Stimulated activated CD4-positive, alpha-beta T cell treated with anti-CD3 and anti-CD28 coated beads, Interleukin-2, amount 100 ng/mL, for 48 hours (primary cell): ENCODE measurements around the gene ANKS1B.

Experiments used
- DNase-seq, 2 donors: peaks; one replicate each; pipeline ENCODE4 v3.0.0-alpha.2; 2020

Gene ANKS1B

DNA sequence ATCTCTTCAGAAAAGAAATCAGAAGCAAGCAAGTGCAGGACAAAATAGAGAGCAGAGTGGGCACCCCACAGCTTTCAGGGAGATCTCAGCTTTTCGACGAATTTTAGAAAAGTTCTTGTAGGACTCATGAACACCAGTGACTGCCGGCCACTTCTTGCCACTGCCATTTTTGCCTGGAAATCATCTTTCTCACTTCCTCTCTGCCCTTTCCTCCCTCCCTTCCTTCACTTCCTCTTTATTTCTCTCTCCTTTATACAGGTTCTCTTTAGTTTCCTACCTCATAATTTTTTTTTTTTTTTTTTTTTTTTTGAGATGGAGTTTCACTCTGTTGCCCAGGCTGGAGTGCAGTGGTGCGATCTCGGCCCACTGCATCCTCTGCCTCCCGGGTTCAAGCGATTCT is 1154.1 kb downstream of the ANKS1B start:
- no peak for DNase-seq

DNA sequence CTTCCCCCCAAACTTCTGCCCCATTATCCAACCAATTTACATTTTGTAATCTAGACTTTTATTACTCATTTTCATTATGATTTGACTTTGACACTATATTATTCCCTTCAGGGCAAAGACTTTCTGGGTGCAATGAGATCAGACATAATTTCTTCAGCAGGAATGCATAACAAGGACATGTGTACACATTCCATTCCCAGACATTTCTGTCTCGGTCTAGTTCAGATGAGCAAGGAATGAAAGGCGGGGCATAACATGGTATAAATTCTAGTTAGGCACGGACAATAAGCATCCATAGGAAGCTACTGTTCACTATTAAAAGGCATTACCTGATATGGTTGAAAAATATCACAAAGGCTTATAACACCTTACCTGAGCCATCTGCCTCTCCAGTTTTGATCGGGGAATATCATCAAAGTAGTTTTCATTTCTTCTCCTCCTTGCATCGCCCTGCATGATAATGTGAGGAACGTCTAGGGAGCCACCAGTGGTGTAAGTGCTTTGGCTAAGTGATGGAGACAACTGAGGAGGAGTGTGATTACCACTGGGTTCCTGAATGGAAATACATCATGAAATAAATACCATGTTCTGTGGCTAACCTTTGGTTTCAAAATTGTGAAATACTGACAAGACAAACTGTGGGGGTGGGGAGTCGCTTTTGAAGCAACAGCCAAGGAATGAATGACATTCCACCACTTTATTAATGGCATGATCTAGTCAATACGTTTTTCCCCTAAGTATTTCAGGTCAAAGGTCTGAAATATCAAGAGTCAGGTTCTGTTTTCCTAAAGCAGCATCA is 1155.7 kb downstream of the ANKS1B start:
- no peak for DNase-seq

DNA sequence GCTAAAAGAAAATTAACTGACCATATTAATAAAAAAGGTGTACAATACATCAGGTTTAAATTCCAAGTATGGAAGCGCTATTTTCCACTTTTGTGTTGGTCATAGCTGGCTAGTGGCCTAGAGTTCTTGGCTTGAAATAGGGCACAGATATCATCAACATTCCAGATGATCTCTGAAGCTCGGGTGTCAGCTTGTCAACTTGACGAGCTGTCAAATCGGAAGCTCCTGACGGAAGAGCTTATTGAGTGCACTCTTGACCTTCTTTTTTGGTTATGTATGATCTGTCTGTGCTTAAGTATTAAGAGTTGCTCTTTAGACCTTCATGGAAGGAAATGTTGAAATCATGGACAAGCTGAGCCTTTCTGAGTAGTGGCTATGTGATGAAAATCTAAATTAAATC is 1161.7 kb downstream of the ANKS1B start:
- no peak for DNase-seq

DNA sequence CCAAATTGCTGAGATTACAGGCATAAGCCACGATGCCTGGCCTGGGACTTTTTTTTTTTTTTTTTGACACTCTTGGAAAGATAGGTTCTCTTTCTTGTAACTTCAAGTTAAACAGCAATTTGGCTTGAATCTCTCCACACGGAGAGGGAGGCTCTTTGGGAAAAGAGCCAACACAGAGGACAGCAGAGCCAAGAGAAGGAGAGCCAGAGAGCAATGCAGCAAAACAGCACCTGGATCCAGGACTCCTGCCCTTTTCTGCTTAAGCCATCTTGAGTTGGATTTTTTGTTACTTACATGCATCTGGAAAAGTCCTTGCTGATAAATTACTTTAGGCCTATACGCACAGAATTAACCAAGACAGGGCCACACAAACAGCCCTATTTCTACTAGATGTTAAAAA is 1162.9 kb downstream of the ANKS1B start:
- no peak for DNase-seq

DNA sequence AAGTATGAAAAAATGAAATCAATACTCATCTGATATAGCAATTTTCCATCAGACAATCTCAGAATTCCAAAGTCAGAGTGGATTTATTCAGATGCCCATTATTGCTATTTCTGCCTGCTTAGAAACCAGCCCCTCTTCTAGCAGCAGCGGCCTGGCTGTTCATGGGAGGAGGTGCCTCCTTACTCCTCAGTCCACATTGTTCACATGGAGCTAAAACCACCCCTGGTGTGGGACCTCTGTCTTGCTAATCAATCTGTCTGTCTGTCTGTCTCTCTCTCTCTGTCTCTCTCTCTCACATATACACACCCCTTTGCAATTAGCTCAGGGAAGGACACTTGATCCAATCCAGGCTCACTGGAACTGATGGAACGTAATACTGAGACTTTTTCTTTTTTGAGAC is 1163.5 kb downstream of the ANKS1B start:
- no peak for DNase-seq

DNA sequence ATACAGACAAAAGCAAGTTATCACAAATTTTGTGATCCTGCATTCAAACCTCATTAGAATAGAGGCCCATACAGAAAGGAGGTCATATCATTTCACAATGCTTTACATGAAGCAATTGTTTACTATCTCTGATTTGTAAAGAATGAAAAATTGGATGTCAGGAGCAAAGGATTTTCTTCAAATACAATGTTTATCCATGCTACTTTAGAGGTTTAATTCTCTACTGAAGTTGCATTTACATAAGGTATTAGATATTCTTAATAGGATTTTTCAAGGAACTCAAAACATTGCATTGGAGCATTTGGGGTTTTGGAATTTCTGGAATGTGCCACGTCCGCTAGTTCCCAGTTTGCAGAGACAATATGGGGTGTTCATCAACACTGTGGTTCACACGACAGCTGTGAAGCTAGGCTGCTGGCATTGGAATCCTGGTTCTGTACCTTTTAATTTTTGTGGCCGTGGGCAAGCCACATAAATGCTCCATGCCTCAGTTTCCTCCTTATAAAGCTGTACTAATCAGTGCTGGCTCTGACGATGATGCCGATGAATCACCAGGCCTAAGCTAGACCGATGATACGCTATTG is 1164.8 kb downstream of the ANKS1B start:
- no peak for DNase-seq

DNA sequence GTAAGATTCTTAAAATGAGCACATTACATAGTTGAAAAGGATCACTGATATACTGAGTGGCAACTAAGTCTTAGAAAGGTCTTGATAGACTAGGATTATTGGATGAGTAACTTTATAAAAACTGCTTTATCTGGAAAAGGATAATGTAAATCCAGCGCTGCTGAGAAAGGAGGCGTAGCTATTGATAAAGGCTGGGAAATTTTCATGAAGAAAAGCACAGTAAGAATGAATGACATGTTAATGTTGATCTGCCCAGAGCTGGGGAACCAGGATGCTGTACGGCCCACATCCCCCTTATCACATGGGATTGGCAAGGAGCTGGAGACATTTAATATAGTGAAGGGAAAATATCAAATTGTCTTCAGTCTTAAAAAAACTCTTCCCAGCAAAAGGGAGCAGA is 1165.7 kb downstream of the ANKS1B start:
- no peak for DNase-seq

DNA sequence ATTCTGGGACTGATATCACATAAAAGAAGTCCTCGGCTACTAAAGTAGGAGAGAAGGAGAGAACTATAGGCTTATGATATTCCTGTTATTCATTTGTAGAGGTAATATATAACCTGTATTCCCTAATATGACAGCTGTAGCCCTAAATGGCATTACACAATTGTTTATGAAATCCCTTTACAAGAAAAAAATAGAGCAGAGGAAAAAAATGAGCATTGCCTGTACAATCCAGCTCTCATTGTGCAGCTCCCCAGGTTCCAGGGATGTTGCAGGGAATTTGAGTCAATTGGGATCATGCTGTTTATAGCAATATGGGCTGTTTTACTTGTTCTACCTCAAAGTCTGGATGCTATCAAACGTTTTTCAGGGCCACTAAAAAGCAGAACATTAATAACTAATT is 1166.5 kb downstream of the ANKS1B start:
- no peak for DNase-seq

DNA sequence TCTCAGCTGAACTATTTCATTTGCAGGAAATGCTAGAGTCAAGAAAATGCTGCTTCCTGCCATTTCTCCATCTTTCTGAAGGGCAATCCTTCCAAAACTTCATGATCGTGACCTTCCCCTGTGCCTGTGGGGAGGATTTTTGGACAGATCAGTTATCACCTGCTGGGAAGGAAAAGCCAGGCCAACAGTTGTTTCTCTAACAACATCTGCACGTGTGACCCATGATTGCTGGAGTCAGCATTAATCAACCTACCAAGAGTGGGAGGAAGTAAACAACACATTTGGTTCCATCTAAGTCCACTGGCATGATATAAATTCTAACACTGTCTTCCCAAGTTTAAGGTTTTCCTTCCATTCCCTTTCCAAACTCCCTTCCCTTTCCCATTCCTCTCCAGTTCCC is 1167.0 kb downstream of the ANKS1B start:
- no peak for DNase-seq

DNA sequence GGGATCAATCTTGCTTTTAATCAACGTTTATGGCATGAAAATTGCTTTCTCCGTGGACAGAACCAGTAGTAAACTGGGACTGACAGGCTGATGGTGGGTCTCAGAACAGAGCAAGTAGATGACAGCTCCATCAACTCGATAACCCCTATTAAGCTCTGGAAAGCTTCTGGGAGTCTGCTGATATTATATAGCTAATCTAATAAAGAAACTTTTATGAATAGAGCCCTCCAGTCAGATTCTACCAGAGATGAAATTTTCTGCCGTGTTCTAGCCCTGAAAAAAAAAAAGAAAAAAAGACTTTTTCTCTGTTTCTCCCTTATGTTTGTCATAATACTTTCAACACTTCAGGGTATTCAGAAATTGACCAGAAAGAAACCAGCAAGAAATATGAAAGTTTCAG is 1168.0 kb downstream of the ANKS1B start:
- no peak for DNase-seq

DNA sequence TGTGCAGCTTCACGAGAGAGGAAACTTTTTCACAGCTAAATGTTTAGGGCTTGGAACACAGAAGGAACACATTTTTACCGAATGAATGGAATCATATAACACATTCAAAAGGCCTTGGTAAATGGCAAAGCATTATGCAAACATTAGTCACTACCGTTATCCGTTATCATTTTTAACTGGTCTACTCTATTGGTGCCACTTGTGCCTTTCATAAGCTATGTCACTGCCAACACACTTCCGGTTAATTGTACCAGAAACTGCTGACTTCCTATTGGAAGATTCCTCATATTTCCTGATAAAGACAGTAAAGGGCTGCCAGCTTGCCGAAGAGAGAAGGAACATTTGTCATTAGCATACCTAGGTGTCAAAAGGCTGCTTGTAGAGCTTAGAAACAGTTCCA is 1170.5 kb downstream of the ANKS1B start:
- no peak for DNase-seq

DNA sequence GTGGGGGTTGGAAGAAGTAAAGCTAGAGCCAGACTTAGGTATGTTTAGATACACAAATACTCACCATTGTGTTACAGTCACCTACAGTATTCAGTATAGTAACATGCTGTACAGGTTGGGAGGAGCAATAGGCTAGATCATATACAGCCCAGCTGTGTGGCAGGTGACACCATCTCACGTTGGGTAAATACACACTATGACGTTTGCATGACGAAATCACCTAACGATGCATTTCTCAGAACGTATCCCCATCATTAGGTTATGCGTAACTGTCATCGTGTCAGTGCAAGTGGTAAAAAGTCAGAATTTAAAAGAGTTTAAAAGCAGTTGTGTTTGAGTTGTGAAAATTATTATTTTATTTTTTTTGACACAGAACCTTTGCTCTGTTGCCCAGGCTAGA is 1172.5 kb downstream of the ANKS1B start:
- no peak for DNase-seq

DNA sequence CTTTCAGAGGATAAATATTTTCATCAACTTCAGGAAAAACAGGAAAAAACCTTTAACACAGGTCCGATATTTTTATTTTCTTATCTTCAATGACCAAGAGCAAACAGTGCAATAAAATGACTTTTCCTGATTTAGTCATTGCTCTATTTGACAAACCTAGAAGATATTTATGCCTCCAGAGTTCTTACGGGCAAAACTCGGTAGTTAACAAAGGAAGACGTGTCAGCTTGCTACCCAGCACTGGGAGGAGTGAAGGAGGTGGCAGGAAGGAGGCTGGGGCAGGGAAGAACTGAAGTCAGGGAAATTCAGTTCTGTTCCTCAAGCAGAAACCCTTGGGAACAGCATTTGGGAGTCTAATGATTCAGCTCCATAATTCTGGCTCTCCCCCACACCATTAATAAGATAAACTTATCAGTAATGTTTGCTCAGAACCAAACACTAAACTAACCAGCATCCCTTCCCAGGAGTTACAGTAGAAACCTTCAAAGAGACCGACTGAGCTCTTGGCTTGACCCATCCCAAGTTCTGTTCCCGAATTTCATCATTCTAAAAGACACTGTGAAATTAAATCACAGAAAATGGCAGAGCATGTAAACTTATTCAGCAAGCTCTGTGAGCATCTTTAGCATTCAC is 1176.4 kb downstream of the ANKS1B start:
- no peak for DNase-seq

DNA sequence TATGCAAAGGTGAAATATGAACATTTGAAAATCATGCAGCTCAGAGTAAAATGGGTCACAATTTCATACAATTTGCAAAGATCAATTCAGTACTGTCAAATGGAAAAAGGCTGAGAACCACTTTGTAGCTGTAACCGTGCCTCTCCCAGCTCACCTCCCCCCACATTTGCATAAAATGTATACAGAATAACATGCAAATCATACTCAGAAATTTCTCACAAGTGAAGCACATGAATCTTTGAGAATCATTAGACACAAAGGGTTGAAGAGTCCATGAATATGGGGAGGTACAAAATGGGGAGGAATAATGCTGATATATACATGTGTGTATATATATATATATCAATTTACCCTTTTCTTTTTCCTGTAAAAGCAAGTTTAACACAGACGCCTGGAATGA is 1177.5 kb downstream of the ANKS1B start:
- no peak for DNase-seq

DNA sequence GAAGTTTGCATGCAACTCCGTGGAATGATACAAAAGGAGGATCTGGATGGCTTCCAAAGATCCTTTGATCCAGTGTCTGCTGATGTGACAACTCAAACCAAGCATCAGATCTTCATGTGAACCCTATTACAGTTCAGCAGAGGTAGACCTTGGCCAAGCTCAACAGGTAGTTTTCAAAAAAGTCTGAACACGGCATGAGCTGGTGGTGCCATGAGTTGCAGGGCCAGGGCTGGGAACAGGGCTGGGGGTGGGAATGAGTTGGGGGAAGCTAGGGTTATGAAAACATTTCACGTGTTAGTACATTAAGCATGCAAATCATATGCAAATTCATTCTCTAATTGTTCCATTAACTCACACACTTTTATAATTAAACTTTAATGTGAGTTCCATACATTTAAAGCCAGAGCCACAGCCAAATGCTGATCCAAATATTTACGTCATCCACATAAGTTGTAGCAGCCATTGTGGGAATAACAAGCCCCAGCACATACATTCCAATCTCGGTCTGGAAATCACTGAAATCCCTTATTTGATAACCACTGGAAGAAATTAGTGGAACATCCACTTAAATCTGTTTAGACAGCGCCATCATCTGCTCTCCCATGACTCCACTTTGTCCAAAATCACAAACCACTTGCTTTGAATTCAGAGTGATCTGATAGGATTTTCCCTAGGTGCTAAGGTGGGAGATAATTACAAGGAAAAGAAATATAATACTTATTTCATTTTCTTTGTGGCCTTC is 1181.1 kb downstream of the ANKS1B start:
- DNase-seq = no peak

DNA sequence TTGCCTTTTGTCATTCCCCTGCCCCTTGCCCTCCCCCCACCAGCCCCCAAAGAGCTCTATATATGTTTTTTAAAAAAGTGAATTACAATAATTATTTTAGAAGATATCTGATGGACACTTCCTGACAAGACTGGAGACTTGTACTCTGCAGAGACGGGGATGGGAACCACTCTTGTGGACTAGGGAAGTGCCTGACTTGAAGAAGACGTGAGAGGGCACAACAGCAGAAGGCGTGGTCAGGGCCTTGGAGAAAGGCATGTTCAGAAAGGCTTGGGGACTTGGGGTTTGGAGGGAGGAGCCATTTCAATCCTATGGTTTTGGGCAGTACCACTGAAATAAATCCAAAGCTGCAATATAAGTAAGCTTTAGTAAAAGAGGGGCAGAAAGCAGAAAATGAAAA is 1184.9 kb downstream of the ANKS1B start:
- DNase-seq = no peak

DNA sequence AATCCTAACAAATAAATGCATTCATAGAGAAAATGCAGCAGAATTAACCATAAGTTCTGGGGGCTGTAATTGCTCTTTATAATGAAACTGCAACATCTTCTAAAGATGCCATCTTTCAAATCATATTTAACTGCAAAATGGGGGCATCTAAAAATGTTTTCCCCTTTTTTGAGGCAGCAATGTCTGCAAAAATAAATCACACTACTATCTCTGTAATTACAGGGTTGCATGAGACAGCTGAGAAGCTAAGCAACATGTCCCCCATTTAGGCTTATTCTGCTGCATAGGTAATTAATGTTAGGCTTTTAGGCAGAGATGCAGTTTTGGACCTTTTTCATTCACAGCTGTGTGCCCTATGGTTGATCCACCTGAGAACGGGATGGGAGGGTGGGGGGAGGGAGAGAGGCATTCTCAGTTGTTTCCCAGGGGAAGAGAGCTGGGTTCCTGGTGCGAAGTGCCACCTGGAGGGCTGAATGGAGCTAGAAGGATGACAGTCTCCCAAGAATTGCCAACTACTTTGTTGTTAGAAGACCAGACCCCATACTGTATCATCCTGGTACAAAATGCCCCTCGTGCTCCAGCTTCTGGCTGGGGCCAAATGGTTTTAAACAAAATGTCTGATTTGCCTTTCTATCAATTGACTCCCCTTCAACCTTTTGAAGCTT is 1185.5 kb downstream of the ANKS1B start:
- DNase-seq = no peak

DNA sequence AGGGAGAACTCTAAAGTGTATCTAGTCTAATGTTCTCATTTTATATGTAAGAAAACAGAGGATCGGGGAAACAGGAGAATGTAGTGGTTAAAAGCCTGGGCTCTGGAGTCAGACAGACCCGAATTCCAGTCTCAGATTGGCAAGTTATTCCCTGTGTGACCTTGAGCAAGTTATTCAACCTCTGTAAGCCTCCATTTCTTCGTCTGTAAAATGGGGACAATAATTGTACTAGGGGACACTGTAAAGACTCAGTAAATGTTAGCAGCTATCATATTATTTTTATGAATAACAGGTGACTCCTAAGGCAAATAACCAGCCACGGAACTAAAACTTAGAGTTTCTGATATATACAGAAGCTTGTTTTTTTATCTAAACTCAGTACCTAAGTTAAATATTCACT is 1187.5 kb downstream of the ANKS1B start:
- DNase-seq = no peak

DNA sequence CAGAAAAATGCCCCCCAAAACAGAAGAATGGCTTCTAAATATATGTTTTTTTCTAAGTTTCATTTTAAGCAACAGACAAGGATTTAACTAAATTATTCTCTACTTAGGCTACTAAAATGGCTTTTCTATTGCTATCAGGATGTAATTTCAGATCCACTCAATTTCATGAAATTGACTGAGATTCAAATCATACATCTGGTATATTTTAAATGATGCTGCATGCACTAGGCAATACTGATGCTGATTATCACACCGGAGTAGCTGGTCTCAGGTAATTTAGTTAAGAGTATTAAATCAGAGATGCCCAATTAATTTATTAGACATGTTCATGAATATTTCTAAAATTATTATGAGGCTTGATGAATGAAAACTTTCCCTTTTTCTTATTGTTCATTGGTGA is 1188.0 kb downstream of the ANKS1B start:
- no peak for DNase-seq

DNA sequence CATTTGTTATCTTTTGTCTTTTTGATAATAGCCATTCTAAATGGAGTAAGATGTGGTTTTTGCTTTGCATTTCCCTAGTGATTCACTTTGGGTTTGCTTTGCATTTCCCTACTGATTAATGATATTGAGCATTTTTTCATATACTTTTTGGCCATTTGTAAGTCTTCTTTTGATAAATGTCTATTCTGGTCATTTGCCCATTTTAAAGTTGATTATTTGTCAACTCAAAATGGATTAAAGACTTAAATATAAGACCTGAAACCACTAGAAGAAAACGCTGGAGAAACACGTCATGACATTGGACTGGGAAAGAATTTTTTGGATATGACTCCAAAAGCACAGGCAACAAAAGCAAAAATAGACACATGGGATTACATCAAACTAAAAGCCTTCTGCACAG is 1191.6 kb downstream of the ANKS1B start:
- DNase-seq = no peak

DNA sequence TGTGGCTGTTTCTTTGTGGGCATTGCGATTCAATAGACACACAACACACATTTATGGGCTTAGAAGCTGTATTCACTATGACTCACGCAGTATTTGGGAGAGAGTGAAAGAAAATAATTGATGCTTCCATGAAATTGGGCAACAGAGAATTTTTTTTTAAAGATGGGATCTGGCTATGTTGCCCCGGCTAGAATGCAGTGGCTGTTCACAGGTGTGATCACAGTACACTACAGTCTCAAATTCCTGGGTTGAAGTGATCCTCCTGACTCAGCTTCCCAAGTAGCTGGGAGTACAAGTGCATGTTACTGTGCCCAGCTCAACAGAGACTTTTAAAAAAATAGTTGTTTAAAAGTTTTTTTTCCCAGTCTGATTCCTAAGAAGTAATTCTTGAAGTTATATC is 1193.3 kb downstream of the ANKS1B start:
- DNase-seq = no peak

DNA sequence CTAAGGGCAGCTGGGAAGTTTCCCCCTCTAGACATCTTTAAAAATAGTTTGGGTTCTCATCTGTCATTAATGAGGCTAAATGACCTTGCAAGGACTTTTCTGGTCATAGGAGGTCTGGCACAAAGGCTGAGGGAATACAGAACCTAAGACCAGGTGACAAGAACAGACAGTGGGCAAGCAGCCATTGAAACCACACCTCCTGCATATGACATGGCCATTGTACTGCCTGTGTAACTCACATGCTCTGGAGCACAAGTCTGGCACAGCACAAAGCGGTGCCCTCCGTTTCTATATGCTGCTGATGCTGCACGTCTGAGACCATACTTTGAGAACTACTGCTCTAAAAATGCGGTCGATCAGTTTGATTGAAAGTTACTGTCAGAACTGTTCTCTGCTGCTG is 1196.3 kb downstream of the ANKS1B start:
- no peak for DNase-seq

DNA sequence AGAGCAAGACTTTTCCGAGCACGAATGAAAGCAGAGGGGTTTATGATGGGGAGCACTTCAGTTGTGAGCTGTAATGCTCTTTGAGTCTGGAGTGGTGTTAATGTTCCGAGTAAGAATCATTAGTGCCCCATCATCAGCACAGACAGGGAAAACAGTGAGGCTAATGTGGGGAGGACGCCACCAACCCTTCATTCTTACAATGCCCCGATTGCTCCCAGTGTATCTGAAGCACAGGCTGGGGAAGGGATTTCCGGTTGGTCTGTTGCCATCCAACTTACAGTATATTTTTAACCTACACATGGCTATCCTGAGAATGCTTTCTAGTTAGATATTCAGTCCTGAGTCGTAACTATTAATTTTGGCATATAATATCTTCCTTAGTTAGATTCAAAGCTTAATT is 1198.1 kb downstream of the ANKS1B start:
- DNase-seq = no peak
